Measurements from ENCODE around the gene FAM161A. TPM values are rescaled to one million over a fixed set of nuclear protein-coding genes. Genes with fewer than 3 reads are reported as not detected.
"Not testable (repeated sequence)": the region's sequence is repeated elsewhere in the genome, so short reads cannot be mapped to it uniquely, and the experiment has no call there.

FAM161A gene
- total RNA-seq, 5 donors from 2014 or later (not counting 1 experiment from before 2014, with no cell fraction given) = 1.8 to 4.3 (median 4.0) TPM

DNA sequence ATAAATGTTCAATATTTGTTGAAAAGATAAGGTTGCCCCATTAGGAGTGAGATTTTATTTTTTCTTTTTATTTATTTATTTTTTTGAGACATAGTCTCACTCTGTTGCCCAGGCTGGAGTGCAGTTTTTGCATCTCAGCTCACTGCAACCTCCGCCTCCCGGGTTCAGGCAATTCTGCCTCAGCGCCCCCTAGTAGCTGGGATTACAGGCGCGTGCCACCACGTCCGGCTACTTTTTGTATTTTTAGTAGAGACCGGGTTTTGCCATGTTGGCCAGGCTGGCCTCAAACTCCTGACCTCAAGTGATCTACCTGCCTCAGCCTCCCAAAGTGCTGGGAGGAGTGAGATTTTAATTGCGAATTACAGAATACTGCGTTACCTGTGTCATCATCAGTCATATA is 2.6 kb downstream of the FAM161A start:
- 96% methylated on average over 5 of the region's 10 CpGs for WGBS (ENCODE audit: insufficient coverage)
- H3K9me3 Mint-ChIP-seq; CTCF ChIA-PET; H3K36me3 Mint-ChIP-seq; H3K4me3 ChIP-seq (ENCODE audit: control insufficient read depth in 1 of 2, extremely low read depth in 1 of 2, low read length in 1 of 2); H3K27ac Mint-ChIP-seq; H3K4me3 Mint-ChIP-seq; DNase-seq; H3K36me3 ChIP-seq (ENCODE audit: control insufficient read depth in 2 of 2, extremely low read depth in 1 of 2, insufficient read depth in 1 of 2, low read length in 1 of 2); H3K27me3 ChIP-seq (replicated peaks in 1 of 2; ENCODE audit: control insufficient read depth in 2 of 2, extremely low read depth in 1 of 2, insufficient read depth in 2 of 2, low read length in 1 of 2); H3K27me3 Mint-ChIP-seq; H3K27ac ChIP-seq (ENCODE audit: low read length); ATAC-seq (replicated peaks in 1 of 4); H3K9me3 ChIP-seq: not testable (repeated sequence)
- POLR2A ChIA-PET = interaction anchor here in 1 of 2 donors (0.6 kb wide), 1 partner anchor 11 kb away, joined by 4 read pairs; no protein-coding TSS in a partner anchor
- peaks cover 7 to 19% of the 10 kb centered on the region in 2 experiments for H3K4me1 ChIP-seq (ENCODE audit: control insufficient read depth in 1 of 2, extremely low read depth in 1 of 2, insufficient read depth in 2 of 2, low read length in 2 of 2)
- peaks cover 19 to 20% (median 19%) of the 10 kb centered on the region in 3 donors for H3K4me1 Mint-ChIP-seq

DNA sequence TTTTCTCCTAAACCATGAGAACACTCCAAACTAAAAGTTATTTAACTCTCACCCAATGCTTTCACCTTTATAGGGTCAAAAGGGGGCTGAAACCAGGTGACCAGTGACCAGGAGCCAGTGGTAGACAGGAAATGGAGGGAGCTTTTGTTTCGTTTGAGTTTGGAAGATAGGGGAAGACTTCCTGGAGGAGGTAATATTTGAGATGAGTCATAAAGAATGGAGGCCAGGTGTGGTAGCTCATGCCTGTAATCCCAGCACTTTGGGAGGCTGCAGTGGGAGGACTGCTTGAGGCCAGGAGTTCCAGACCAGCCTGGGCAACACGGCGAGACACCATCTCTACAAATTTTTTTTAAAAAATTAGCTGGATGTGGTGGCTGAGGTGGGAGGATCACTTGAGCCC is 8.5 kb downstream of the FAM161A start:
- Mint-ChIP-seq H3K4me1 (no peaks in the 10 kb centered on the region), H3K36me3 (peaks cover 4% of the 10 kb centered on the region), H3K27me3 (no peaks in the 10 kb centered on the region), H3K27ac (no peak overlapping the region), H3K4me3 (no peak overlapping the region), H3K9me3 (no peaks in the 10 kb centered on the region)
- H3K4me1 ChIP-seq (ENCODE audit: control insufficient read depth in 1 of 2, extremely low read depth in 1 of 2, insufficient read depth in 2 of 2, low read length in 2 of 2) = no peaks in the 10 kb centered on the region
- no peak overlapping the region for H3K4me3 ChIP-seq (ENCODE audit: control insufficient read depth in 1 of 2, extremely low read depth in 1 of 2, low read length in 1 of 2)
- no peak overlapping the region for H3K27ac ChIP-seq (ENCODE audit: low read length)
- H3K36me3 ChIP-seq (ENCODE audit: control insufficient read depth in 2 of 2, extremely low read depth in 1 of 2, insufficient read depth in 1 of 2, low read length in 1 of 2) = no peaks in the 10 kb centered on the region
- 22% methylated on average over 1 of the region's 3 CpGs for WGBS (ENCODE audit: insufficient coverage)
- DNase-seq = no peak
- ChIA-PET CTCF (interaction anchor here in 1 of 2 donors (0.6 kb wide), 2 partner anchors 80 to 559 kb away, joined by 3 to 5 read pairs; no protein-coding TSS in a partner anchor), POLR2A (no interaction called here)
- H3K27me3 ChIP-seq (replicated peaks in 1 of 2; ENCODE audit: control insufficient read depth in 2 of 2, extremely low read depth in 1 of 2, insufficient read depth in 2 of 2, low read length in 1 of 2) = no peaks in the 10 kb centered on the region
- no peak for ATAC-seq (replicated peaks in 1 of 4)
- H3K9me3 ChIP-seq = no peaks in the 10 kb centered on the region

DNA sequence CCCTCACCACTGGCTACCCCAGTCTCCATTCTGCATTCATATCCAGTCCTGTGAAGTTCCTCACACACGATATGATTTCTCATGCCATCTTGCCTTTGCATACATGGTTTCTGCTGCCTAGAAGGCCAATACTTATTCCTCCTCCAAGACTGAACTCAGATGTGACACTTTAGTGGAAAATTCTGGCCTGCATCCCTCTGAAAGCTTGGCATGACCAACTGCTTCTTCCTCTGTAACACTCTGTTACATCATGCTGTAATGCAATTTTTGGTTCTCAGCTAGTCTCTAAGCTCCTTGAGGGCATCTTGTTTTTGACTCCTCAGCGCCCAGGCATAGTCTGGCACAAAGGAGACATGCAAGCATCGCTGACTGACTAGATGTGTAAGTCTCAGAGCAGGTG is 12.6 kb downstream of the FAM161A start:
- WGBS (ENCODE audit: insufficient coverage) = 97% methylated on average over 3 of the region's 3 CpGs
- Histone ChIP-seq H3K27ac (ENCODE audit: low read length) (no peak overlapping the region), H3K9me3 (no peaks in the 10 kb centered on the region), H3K4me3 (ENCODE audit: control insufficient read depth in 1 of 2, extremely low read depth in 1 of 2, low read length in 1 of 2) (no peak overlapping the region), H3K27me3 (replicated peaks in 1 of 2; ENCODE audit: control insufficient read depth in 2 of 2, extremely low read depth in 1 of 2, insufficient read depth in 2 of 2, low read length in 1 of 2) (no peaks in the 10 kb centered on the region), H3K4me1 (ENCODE audit: control insufficient read depth in 1 of 2, extremely low read depth in 1 of 2, insufficient read depth in 2 of 2, low read length in 2 of 2) (no peaks in the 10 kb centered on the region), H3K36me3 (ENCODE audit: control insufficient read depth in 2 of 2, extremely low read depth in 1 of 2, insufficient read depth in 1 of 2, low read length in 1 of 2) (no peaks in the 10 kb centered on the region)
- ChIA-PET CTCF (no interaction called here), POLR2A (interaction anchor here in 1 of 2 donors (0.6 kb wide), 3 partner anchors 24 to 557 kb away, joined by 4 to 7 read pairs (median 6); no protein-coding TSS in a partner anchor)
- no peaks in the 10 kb centered on the region for H3K27me3 Mint-ChIP-seq
- no peak overlapping the region for H3K4me3 Mint-ChIP-seq
- H3K27ac Mint-ChIP-seq = no peak overlapping the region
- H3K9me3 Mint-ChIP-seq = no peaks in the 10 kb centered on the region
- ATAC-seq (replicated peaks in 1 of 4) (no peak), DNase-seq (no peak)
- peaks cover 4% of the 10 kb centered on the region for H3K36me3 Mint-ChIP-seq
- no peaks in the 10 kb centered on the region for H3K4me1 Mint-ChIP-seq

DNA sequence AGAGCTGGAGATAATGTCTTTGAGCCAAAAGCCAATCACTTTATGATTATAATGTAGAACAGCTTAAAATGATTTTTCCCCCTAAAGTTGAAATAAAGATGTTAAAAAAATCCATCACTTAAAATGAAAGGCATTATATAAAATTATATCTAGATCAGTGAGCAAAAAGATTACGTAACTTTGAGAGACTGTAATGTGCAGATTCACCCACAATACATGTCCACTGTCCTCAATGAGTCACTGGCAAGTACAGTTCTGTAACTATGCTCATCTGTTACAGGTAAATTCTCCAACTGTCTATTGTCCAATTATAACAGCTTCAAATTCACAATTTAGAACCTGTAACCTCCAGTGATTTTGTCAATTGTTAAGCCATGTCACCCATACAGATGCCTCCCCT is 19.0 kb downstream of the FAM161A start:
- no peak overlapping the region for H3K4me3 Mint-ChIP-seq
- ATAC-seq (replicated peaks in 1 of 4) = no peak
- H3K27ac Mint-ChIP-seq = no peak overlapping the region
- Histone ChIP-seq H3K9me3 (no peaks in the 10 kb centered on the region), H3K4me1 (ENCODE audit: control insufficient read depth in 1 of 2, extremely low read depth in 1 of 2, insufficient read depth in 2 of 2, low read length in 2 of 2) (no peaks in the 10 kb centered on the region), H3K4me3 (ENCODE audit: control insufficient read depth in 1 of 2, extremely low read depth in 1 of 2, low read length in 1 of 2) (no peak overlapping the region), H3K36me3 (ENCODE audit: control insufficient read depth in 2 of 2, extremely low read depth in 1 of 2, insufficient read depth in 1 of 2, low read length in 1 of 2) (no peaks in the 10 kb centered on the region), H3K27me3 (replicated peaks in 1 of 2; ENCODE audit: control insufficient read depth in 2 of 2, extremely low read depth in 1 of 2, insufficient read depth in 2 of 2, low read length in 1 of 2) (no peaks in the 10 kb centered on the region), H3K27ac (ENCODE audit: low read length) (no peak overlapping the region)
- ChIA-PET POLR2A (no interaction called here), CTCF (interaction anchor here in 1 of 2 donors (0.6 kb wide), 1 partner anchor 9 kb away, joined by 3 read pairs; no protein-coding TSS in a partner anchor)
- H3K36me3 Mint-ChIP-seq = peaks cover 10% of the 10 kb centered on the region
- no peaks in the 10 kb centered on the region for H3K9me3 Mint-ChIP-seq
- DNase-seq = no peak
- H3K4me1 Mint-ChIP-seq = no peaks in the 10 kb centered on the region
- H3K27me3 Mint-ChIP-seq = no peaks in the 10 kb centered on the region
- no CpG with 5 or more reads among the region's 1 CpG for WGBS (ENCODE audit: insufficient coverage)

DNA sequence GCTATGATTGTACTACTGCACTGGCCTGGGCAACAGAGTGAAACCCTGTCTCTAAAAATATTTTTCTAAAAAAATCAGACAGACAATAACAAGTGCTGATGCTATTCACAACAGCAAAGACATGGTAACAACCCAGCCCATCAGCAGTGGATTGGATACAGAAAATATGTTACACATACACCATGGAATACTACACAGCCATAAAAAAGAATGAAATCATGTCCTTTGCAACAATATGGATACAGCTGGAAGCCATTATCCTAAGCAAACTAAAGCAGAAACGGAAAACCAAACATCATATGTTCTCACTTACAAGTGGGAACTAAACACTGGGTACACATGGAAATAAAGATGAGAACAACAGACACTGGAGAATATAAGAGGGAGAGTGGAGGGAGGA is 19.9 kb downstream of the FAM161A start:
- ChIA-PET CTCF (no interaction called here), POLR2A (no interaction called here)
- Histone ChIP-seq H3K9me3 (no peaks in the 10 kb centered on the region), H3K27ac (ENCODE audit: low read length) (no peak overlapping the region), H3K36me3 (ENCODE audit: control insufficient read depth in 2 of 2, extremely low read depth in 1 of 2, insufficient read depth in 1 of 2, low read length in 1 of 2) (no peaks in the 10 kb centered on the region), H3K27me3 (replicated peaks in 1 of 2; ENCODE audit: control insufficient read depth in 2 of 2, extremely low read depth in 1 of 2, insufficient read depth in 2 of 2, low read length in 1 of 2) (no peaks in the 10 kb centered on the region), H3K4me3 (ENCODE audit: control insufficient read depth in 1 of 2, extremely low read depth in 1 of 2, low read length in 1 of 2) (no peak overlapping the region), H3K4me1 (ENCODE audit: control insufficient read depth in 1 of 2, extremely low read depth in 1 of 2, insufficient read depth in 2 of 2, low read length in 2 of 2) (no peaks in the 10 kb centered on the region)
- ATAC-seq (replicated peaks in 1 of 4) (no peak), DNase-seq (no peak)
- H3K36me3 Mint-ChIP-seq = peaks cover 10% of the 10 kb centered on the region
- H3K4me3 Mint-ChIP-seq = no peak overlapping the region
- no peaks in the 10 kb centered on the region for H3K9me3 Mint-ChIP-seq
- no peaks in the 10 kb centered on the region for H3K4me1 Mint-ChIP-seq
- no peak overlapping the region for H3K27ac Mint-ChIP-seq
- no CpG with 5 or more reads among the region's 1 CpG for WGBS (ENCODE audit: insufficient coverage)
- H3K27me3 Mint-ChIP-seq = no peaks in the 10 kb centered on the region

DNA sequence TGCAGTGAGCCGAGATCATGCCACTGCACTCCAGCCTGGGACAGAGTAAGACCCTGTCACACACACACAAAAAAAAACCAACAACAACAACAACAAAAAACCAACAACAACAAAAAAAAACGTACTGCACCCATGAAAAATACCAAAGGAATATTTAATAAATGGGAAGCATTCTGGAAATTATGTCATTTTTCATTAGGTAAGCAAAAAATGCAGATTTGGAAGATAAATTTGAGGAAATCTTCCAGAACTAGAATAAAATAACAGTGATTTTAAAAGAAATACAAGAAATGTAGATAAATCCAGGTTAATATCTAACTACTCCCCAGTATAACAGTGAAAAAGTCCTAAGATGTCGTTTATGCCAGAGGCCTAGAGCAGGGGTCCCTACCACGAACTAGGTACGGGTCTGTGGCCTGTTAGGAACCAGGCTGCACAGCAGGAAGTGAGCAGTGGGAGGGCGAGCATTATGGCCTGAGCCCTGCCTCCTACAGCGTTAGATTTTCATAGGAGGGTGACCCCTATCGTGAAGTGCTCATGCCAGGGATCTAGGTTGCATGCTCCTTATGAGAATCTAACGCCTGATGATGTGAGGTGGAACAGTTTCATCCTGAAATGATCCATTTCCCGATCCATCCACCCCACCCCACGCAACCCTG is 21.5 kb downstream of the FAM161A start:
- no peak overlapping the region for H3K27ac Mint-ChIP-seq
- ChIA-PET CTCF (no interaction called here), POLR2A (interaction anchor here in 1 of 2 donors (0.6 kb wide), 1 partner anchor 33 kb away, joined by 3 read pairs; no protein-coding TSS in a partner anchor)
- Histone ChIP-seq H3K4me3 (ENCODE audit: control insufficient read depth in 1 of 2, extremely low read depth in 1 of 2, low read length in 1 of 2) (no peak overlapping the region), H3K9me3 (no peaks in the 10 kb centered on the region), H3K4me1 (ENCODE audit: control insufficient read depth in 1 of 2, extremely low read depth in 1 of 2, insufficient read depth in 2 of 2, low read length in 2 of 2) (no peaks in the 10 kb centered on the region), H3K27me3 (replicated peaks in 1 of 2; ENCODE audit: control insufficient read depth in 2 of 2, extremely low read depth in 1 of 2, insufficient read depth in 2 of 2, low read length in 1 of 2) (no peaks in the 10 kb centered on the region), H3K36me3 (ENCODE audit: control insufficient read depth in 2 of 2, extremely low read depth in 1 of 2, insufficient read depth in 1 of 2, low read length in 1 of 2) (no peaks in the 10 kb centered on the region), H3K27ac (ENCODE audit: low read length) (no peak overlapping the region)
- H3K4me3 Mint-ChIP-seq = no peak overlapping the region
- no peak for DNase-seq
- ATAC-seq (replicated peaks in 1 of 4) = no peak
- no peaks in the 10 kb centered on the region for H3K4me1 Mint-ChIP-seq
- no peaks in the 10 kb centered on the region for H3K27me3 Mint-ChIP-seq
- peaks cover 10% of the 10 kb centered on the region for H3K36me3 Mint-ChIP-seq
- 100% methylated on average over 6 of the region's 11 CpGs for WGBS (ENCODE audit: insufficient coverage)
- H3K9me3 Mint-ChIP-seq = no peaks in the 10 kb centered on the region
